ENCODE data around the gene ZNF521.

The ZNF521 gene

GRCh38 chr18:25351777-25352628 lies at the start of gene ZNF521:
Gene ZNF521 (minus strand): TSS chr18:25352166. CDS start chr18:25350946, 1,220 bp downstream.
- peak; percentile 94 for DNase-seq

GRCh38 chr18:25399554-25399953 lies 47.6 kb upstream of the ZNF521 start:
- no peak for DNase-seq

GRCh38 chr18:25392192-25392591 lies 40.2 kb upstream of the ZNF521 start:
- DNase-seq: no peak

DNA sequence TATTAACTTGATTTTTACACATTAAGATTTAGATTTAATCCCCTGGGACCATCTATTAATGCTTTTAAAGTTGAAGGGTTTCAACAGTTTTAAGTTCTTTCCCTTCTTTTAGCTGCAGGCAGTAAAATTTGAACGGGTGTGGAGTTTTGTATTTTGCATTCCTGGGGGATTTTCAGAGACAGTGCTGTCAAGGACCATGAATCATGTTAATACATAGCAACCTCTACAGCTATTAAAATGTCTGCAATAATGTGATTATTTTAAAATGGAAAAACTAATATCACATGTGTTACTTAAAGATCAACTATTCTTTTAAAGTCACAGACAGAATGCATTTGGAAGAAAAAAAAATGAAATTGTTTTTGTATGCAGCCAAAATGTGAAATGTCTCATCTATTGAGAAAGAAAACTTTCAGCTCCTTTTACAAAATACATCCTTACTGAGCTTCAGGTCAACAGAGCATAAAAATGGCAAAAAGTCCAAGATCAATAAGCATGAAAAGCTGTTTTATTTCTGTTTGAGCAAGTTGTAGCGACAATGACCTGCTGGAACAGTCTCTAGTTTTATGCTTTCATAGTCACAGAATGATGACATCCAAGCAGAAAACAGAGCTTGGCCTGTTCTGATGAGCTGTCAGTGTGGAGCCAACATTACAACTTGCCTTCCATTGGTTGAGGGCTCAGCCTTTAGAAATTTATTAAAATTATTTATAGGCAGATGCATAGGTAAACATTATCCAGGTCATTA lies 21.6 kb upstream of the ZNF521 start:
- DNase-seq: no peak

GRCh38 chr18:25370391-25370790 lies 18.4 kb upstream of the ZNF521 start:
- DNase-seq: no peak

GRCh38 chr18:25365242-25365641 lies 13.3 kb upstream of the ZNF521 start:
- DNase-seq: no peak

DNA sequence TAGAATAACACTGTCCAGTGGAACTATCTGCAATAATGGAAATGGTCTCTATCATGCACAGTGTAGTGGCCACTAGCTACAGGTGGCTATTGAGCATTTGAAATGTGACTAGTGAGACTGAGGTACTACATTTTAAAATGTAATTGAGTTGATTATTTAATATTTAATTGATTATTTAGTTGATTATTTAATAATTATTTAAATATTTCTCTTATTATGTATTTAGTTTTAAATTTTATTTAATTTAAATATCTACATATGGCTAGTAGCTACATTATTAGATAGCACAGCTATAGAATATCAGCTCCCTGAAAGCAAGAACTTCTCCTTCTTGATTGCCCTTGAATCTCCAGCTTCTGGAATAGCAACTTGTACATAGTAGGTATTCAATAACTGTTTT lies 12.8 kb upstream of the ZNF521 start:
- no peak for DNase-seq

DNA sequence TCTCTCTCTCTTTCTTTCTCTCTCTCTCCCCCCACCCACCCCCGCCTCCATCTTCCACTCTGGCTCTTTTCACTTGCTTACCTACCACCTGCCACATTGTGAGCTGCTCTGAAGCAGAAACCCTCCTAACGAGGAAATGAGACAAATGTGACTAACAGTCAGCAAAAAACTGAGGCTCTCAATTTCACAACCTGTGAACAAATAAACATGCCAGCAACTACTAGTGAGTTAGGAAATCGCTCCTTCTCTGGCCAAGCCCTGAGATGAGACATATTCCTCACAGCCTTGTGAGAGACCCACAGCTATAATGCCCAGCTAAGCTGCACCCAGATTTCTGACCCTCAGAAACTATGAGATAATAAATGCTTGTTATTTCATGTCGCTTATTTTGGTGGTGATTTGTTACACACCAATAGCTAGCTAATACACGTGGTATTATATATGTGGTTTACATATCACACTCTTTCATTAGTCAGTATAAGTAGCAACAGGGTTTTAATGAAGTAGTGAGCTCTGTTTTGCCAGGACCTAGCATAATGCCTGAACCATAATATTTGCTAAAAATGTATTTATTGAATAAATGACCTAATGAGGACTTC lies 8.4 kb upstream of the ZNF521 start:
- no peak for DNase-seq

GRCh38 chr18:25353080-25353479 lies 1.1 kb upstream of the ZNF521 start:
- no peak for DNase-seq

- no peak for DNase-seq
Measured at GRCh38 chr18:25352629-25353005, 651 bp upstream of the ZNF521 start.

- no peak for DNase-seq
Measured at GRCh38 chr18:25351280-25351775, 638 bp downstream of the ZNF521 start.

GRCh38 chr18:25350489-25351251 lies 1.3 kb downstream of the ZNF521 start:
- DNase-seq: no peak

DNA sequence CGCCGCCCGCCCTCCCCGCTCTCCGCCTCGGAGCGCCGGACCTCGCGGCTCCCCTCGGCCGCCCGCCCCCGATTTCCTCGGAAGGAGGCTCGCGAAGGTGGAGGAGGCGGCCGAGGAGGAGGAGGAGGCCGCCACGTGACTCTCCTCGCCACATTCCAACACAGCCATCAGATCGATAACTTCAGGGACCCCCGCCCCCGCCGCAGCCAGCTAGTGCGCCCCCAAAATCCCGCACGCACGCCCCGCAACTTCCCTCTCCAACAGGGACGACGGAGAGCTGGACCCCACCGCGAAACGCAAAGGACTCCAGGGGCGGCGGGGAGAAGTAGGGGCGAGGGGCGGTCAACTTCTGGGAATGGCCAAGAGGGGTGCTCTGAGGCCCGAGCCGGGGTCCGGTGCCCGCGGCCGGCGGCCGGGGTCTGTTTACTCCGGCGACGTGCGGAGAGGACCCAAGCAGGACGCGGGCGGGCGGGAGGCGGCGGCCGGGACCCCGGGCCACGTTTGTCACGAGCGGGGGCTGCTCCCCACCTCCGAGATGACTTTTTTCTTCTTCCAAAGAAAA lies 2.0 kb downstream of the ZNF521 start:
- DNase-seq: no peak

DNA sequence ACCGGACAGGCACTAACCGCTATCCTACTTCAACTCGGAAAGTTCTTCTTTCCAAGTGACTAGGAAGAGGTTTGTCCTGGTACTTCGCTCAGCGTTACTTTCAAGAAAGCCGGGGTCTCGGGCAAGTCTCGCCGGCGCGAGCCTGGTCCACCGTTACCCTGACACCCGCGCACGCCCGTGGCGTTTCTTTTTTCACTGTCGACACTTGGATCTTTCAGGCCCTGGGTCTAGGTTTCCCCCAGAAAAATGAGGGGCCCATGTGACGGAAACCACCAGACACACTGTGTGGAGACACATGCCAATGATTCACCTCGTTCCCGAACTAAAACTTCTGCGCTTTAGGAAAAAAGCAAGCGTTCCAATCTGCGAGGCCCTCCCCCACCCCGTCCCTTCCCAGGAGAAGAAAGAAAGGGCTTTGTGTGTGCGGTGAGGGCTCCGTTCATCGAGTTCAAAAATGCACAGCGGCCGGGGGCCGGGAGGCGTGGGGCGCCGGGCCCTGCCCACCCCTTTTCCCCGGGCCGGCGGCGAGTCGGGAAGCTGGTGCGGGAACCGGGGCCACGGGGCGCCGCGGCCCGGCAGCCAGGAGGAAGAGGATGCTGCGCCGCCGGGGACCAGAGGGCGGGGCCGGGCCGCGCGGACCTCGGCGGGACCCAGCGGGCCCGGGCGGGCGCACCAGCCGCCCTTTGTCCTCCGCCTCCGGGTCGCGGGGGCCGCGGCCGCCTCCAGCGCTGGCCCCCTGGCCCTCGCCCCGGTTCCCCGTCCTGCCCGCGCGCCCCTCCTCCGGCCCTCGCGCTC lies 2.6 kb downstream of the ZNF521 start:
- no peak for DNase-seq

- no peak for DNase-seq
Measured at GRCh38 chr18:25348386-25349130, 3.4 kb downstream of the ZNF521 start.

GRCh38 chr18:25346561-25346960 lies 5.4 kb downstream of the ZNF521 start:
- no peak for DNase-seq

DNA sequence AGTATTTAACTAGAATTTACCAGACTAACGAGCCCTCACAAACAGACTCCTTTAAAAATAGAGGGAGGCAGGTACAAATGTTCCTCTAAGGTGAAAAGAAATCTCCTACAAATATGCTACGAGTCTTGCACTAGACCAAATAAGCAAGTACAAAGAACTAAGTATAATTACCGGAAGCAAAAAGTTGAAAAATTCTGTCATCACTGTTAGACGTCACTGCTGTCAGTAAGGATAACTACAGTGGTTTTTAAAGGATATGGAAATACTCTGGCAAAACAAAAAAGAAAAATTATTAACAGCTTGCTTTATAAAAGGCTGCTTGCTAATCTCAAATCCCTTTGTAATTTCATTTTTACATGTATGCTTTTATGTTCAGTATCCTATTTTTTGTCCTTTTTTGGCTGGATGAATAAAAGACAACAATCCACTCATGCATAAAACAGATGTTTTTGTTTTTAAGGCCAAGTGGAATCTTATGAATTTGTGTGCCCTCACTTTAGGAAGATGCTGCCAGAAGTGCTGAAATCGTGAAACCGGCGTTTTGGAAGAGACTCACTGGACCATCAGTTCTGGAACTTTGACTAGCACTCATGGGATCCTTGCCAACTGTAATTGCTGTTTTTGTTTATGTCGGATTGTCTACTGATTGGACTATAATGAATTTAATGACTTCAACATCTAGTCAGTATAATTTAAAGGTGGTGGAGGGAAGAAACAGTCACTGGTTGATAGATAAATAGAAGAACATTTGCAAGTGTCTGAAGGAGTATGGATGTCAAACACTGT lies 6.7 kb downstream of the ZNF521 start:
- DNase-seq: no peak

GRCh38 chr18:25341831-25342230 lies 10.1 kb downstream of the ZNF521 start:
- no peak for DNase-seq

- no peak for DNase-seq
Measured at GRCh38 chr18:25340762-25341161, 11.2 kb downstream of the ZNF521 start.

GRCh38 chr18:25335676-25336075 lies 16.3 kb downstream of the ZNF521 start:
- no peak for DNase-seq
